C4-2B (cell line): ENCODE measurements around the gene SCGB1C1.
"Not testable (repeated sequence)": the region's sequence is repeated elsewhere in the genome, so short reads cannot be mapped to it uniquely, and the experiment has no call there.

Source experiments
- H3K27ac ChIP-seq: fragments of 450-650 bp; 2 replicates; pipeline ENCODE4 v1.5.1; 2017
- CTCF ChIP-seq: fragments of 450-650 bp; conservative IDR thresholded peaks from 2 replicates; pipeline ENCODE4 v1.5.1; 2017; ENCODE audit warnings: mild to moderate bottlenecking
- ZFX ChIP-seq: fragments of 450-650 bp; IDR thresholded peaks from 2 replicates; pipeline ENCODE4 v1.6.1; 2017

The SCGB1C1 gene

GRCh38 chr11:218815-219593, 26.1 kb downstream of the SCGB1C1 start:
- H3K27ac ChIP-seq = no peak overlapping the region

GRCh38 chr11:220641-221215, 27.9 kb downstream of the SCGB1C1 start:
- H3K27ac ChIP-seq = not testable (repeated sequence)

More at GRCh38 chr11:218815-219593, 26.1 kb downstream of the SCGB1C1 start:
- no peak for TF ChIP-seq CTCF
- no peak for TF ChIP-seq ZFX

- H3K27ac ChIP-seq = no peak overlapping the region
- TF ChIP-seq CTCF (no peak), ZFX (no peak)
Measured at GRCh38 chr11:221539-221938, 28.7 kb downstream of the SCGB1C1 start.

- H3K27ac ChIP-seq = no peak overlapping the region
- TF ChIP-seq ZFX (no peak), CTCF (no peak)
Measured at GRCh38 chr11:221998-222789, 29.3 kb downstream of the SCGB1C1 start.

GRCh38 chr11:223026-223789, 30.3 kb downstream of the SCGB1C1 start:
- TF ChIP-seq CTCF (no peak), ZFX (no peak)

GRCh38 chr11:223884-224283, 31.0 kb downstream of the SCGB1C1 start:
- TF ChIP-seq CTCF (no peak), ZFX (no peak)
- no peak overlapping the region for H3K27ac ChIP-seq

More at GRCh38 chr11:223026-223789, 30.3 kb downstream of the SCGB1C1 start:
- no peak overlapping the region for H3K27ac ChIP-seq

GRCh38 chr11:224424-224823, 31.5 kb downstream of the SCGB1C1 start:
- no peak overlapping the region for H3K27ac ChIP-seq
- no peak for TF ChIP-seq CTCF
- no peak for TF ChIP-seq ZFX
